GM12801 (cell line): ENCODE data around the gene NUAK2.

Source experiments
- CTCF ChIP-seq: IDR thresholded peaks from one replicate; pipeline ENCODE4 v1.5.1; 2011; ENCODE audit warnings: control low read depth; ENCODE audit not compliant: insufficient read length; ENCODE audit errors: extremely low read depth

Gene NUAK2

GRCh38 chr1:205344066-205344928 is 22.8 kb upstream of the NUAK2 start:
- no peak for TF ChIP-seq CTCF

- TF ChIP-seq CTCF = no peak
Observed at GRCh38 chr1:205343431-205344065, 22.0 kb upstream of the NUAK2 start.

- TF ChIP-seq CTCF = no peak
Observed at GRCh38 chr1:205342986-205343385, 21.4 kb upstream of the NUAK2 start.

- no peak for TF ChIP-seq CTCF
Observed at GRCh38 chr1:205340676-205341075, 19.1 kb upstream of the NUAK2 start.

GRCh38 chr1:205339717-205340116 is 18.2 kb upstream of the NUAK2 start:
- TF ChIP-seq CTCF = no peak

- no peak for TF ChIP-seq CTCF
Observed at GRCh38 chr1:205339197-205339702, 17.7 kb upstream of the NUAK2 start.

GRCh38 chr1:205338011-205338410 is 16.5 kb upstream of the NUAK2 start:
- no peak for TF ChIP-seq CTCF
